Stimulated activated CD8-positive, alpha-beta memory T cell treated with anti-CD3 and anti-CD28 coated beads, Interleukin-4, amount 100 ng/mL, for 4 hours (primary cell): ENCODE measurements around the gene UQCRH.

Experiments
- DNase-seq, 2 donors: peaks; one replicate each; pipeline ENCODE4 v3.0.0-alpha.2; 2020; ENCODE audit warnings: low read depth in 2 of 2, low spot score in 1 of 2

Gene UQCRH

DNA sequence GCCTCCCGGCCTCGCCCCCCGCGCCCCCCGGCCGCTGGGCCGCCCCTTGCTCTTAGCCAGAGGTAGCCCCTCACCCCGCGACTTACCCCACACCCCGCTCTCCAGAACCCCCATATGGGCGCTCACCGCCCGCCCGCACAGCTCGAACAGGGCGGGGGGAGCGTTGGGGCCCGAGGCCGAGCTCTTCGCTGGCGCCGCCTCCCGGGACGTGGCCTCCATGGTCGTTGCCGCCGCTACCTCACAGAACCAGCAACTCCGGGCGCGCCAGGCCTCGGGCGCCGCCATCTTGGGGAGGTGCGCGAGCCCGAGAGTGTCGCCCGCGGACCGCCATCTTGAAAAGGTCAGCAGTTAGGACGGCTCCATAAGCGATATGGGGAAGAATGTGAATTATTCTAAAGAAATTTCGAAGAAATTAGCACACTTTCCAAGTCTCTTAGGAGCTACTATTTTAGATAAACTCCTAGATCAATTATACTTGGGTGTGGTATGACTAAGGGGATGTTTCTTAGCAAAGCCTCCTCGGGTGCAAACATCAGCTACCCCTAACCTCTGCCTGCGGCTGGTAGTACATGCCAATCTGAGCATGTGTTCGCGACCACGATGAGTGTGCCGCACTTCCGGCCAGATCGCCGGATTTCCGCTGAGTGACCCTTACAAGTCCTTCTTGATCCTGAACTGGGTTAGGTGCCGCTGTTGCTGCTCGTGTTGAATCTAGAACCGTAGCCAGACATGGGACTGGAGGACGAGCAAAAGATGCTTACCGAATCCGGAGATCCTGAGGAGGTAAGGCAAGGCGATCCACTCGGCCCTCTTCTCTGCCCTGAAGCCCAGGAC is at the start of gene UQCRH, which contains the start of gene LRRC41:
TSS of gene UQCRH (plus strand) at position 661 of the 834 bp plus-strand sequence. CDS start at position 730, 69 bp downstream.
TSS of gene LRRC41 (minus strand) at position 579 of the 834 bp plus-strand sequence. CDS start at position 285, 294 bp downstream.
- DNase-seq: peak; percentile 80 to 86

DNA sequence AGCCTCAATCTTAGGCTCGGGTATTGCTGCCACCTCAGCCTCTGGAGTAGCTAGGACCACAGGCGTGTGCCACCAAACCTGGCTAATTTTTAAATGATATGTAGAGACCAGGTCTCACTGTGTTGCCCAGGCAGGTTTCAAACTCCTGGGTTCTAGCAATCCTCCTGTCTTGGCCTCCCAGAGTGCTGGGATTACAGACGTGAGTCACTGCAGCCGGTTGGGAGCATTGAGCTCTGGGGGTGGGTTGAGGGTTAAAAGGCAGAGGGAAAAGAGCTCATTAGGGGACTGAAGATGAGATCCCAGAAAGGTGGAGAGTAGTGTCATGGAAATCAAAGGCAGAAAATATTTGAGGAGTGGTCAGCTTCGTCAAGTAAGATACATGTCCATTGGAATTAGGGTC is 48.8 kb upstream of the UQCRH start:
- no peak for DNase-seq

DNA sequence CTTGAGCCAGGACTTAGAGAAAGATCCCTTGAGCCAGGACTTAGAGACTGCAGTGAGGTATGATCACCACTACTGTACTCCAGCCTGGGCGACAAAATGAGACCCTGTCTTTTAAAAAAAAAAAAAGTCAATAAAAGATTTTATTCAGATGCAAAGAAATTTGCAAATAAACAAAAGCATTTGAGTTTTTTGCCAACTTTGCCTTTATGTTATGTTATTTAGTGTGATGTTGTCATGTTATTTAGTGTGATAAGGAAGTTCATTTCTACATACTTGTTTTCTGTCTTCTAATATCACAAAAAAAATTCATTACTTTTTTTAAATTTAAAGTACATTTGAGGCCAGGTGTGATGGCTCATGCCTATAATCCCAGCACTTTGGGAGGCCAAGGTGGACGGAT is 47.0 kb upstream of the UQCRH start:
- no peak for DNase-seq

DNA sequence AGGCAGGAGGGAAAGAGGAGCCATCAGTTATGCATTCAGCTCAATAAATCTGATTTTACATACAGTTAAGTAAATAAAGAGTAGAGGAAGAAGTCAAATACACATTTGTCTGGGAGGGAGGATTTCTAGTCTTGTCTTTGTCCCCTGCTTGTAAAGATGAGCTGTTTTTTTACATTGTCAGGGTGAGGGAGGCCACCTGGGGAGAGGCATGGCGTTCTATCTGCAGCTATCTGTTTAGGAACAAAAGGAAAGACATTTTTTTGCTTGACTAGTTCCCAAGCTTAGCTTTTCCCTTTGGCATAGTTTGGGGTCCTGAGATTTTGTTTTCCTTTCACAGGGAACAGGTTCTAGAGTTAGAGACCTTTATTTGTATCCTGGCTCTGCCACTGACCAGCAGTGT is 41.0 kb upstream of the UQCRH start:
- DNase-seq: no peak

DNA sequence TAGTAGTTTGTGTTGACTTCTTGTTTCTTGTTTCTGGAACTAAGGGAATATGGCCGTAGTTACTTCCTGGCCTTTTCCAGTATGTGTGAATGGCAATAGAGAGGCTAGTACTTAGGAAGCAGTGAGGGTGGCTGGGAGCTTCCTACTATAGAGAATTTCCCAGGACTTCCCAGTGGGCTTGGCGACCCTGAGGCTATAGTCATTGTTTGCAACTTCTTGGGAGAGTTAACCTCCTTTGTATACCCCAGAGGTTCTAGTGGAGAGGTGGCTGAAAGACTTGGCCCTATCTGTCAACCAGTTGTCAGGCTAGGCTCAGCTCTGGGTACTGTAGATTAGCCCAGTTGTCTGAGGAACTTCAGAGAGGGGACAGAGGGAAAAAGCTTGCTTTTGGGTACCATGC is 40.4 kb upstream of the UQCRH start:
- no peak for DNase-seq

DNA sequence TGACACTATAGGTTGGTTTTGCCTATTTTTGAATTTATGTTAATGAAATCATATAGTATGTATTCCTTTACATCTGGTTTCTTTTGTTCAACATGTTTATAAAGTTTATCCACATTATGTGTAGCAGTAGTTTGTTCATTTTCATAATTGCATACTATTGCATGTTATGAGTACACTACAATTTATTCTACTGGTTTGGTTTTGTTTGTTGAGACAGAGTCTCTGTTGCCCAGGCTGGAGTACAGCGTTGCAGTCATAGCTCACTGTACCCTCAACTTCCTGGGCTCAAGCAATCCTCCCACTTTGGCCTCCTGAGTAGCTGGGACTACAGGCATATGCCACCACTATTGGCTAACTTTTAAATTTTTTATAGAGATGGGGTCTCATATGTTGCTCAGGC is 34.9 kb upstream of the UQCRH start:
- no peak for DNase-seq

DNA sequence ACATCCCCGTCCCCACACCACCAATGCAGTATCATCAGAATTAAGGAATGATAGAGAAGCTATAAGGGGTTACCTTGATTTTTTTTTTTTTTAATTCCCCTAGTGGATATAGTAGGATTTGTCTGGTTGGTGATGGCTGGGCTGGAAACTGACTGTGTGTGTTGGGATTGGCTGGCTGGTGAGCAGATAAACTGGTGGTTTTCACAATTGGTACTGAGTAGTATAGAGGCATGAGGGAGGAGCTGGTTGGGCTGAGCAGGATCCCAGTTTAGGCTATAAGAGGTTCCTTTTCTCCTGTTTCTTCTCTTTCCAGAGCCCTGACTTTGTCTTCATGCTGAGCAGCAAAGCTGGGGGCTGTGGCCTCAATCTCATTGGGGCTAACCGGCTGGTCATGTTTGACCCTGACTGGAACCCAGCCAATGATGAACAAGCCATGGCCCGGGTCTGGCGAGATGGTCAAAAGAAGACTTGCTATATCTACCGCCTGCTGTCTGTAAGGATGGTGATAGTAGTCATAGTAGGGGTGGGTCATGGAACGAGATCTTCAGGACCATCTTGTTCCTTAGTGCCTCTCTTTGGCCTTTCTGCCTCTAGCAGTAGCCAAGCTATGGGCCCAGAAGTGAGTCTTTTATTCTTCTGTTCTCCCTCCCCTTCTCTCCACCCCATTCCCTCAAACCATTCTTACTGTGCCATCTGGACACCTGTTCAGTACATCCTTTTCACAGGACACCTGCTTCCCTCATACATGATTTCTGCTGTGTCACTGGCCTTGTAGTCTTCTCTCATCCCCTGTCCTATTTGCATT is 29.1 kb upstream of the UQCRH start:
- DNase-seq: no peak

DNA sequence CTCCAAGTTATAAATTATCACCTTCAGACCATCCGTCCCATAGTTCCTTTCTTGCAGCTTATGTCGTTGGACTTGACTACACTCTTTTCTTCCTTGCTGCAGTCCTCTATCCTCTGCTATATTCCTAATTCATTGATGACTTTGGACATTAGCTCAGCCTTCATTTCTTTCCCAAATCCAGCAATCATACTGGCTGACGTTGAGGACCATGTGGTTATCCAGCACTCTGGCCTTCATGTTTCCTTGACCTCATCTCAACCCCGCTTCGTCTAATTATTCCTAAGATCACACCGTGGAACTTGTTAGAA is 28.5 kb upstream of the UQCRH start:
- no peak for DNase-seq

DNA sequence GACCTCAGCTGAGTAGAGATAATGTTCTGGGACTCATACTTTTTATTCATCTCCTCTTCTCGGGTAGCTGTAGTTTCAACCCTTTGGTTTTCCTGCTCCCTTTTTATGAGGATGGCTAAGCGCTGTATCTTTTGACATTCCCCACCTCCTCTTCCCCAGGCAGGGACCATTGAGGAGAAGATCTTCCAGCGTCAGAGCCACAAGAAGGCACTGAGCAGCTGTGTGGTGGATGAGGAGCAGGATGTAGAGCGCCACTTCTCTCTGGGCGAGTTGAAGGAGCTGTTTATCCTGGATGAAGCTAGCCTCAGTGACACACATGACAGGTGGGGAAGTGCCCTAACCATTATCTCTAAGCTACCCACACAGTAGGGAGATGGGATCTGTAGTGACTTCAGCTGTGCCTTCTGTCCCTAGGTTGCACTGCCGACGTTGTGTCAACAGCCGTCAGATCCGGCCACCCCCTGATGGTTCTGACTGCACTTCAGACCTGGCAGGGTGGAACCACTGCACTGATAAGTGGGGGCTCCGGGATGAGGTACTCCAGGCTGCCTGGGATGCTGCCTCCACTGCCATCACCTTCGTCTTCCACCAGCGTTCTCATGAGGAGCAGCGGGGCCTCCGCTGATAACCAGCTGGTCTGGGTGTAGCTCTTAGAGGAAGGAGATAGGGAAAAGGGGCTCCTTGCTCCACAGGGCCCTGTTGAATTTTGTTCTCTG is 25.7 kb upstream of the UQCRH start:
- DNase-seq: no peak

DNA sequence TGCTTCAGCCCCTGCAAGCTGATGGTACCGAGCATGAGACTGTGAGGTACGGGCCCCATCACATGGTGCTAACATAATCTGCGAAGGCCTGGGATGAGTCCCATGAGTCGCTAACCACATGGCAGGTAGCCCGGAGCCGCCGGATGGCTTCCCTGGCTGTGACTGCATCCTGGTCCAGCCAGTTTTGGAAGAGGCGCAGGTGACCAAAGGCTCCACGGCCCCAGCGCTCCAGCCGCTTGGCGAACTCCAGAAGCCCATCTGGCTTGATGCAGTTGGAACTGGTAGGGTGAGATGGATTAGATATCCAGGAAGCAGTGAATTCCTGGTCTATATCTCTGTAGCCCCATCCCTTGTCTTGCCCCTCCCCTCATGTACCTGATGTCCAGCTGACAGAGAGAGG is 24.7 kb upstream of the UQCRH start:
- DNase-seq: no peak

DNA sequence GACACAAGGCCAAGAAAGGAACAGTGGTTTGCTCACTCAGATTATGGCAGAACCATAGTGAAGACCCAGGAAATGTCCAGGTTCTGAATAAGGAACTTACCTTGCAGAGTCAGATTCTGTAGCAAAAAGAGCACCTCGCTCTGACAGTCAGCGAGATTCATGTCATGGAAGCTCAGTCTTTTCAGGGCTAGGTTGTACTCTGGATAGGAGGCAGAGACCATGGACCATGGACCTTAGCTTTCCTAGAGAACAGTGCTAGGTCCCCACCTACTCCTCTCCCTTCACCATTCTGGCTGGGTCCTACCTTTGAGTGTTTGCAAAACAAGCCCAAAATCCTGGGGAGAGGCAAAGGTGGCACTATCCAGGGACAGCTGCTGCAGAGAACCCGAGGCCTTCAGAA is 23.4 kb upstream of the UQCRH start:
- no peak for DNase-seq

DNA sequence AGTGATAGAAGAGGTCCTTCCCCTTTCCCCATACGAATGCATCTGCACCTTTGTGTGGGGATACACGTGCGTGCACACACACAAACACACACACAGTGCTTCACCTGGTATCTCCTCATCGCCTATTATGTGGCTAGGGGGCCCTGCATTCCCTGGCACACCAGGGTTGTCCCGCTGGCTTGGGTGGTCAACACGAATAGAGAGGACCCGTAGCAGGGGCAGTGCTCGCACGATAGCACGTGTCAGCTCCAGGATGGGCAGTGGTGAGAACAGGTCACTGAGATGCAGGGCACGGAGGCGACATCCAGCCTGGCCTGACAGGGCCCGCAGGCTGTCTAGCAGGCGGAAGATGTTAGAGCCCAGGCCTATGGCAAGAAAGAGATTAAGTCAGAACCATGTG is 22.5 kb upstream of the UQCRH start:
- DNase-seq: no peak

DNA sequence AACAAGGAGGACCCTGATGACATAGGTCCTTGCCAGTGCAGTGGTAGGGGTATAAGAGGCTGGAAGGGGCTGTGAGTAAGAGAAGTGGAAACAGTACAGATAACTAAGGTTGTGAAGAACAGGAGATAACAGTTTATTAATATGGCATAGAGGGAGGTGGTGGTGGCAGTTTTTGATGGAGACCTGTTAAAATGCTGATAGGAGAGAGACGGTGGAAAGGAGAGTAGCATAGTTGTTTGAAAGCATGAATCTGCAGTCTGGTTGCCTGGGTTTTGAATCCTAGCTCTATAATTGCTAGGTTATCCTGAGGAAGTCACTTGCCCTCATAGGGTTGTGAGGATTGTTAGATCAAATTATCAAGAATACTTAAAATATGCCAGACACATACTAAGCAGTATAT is 19.4 kb upstream of the UQCRH start:
- no peak for DNase-seq

DNA sequence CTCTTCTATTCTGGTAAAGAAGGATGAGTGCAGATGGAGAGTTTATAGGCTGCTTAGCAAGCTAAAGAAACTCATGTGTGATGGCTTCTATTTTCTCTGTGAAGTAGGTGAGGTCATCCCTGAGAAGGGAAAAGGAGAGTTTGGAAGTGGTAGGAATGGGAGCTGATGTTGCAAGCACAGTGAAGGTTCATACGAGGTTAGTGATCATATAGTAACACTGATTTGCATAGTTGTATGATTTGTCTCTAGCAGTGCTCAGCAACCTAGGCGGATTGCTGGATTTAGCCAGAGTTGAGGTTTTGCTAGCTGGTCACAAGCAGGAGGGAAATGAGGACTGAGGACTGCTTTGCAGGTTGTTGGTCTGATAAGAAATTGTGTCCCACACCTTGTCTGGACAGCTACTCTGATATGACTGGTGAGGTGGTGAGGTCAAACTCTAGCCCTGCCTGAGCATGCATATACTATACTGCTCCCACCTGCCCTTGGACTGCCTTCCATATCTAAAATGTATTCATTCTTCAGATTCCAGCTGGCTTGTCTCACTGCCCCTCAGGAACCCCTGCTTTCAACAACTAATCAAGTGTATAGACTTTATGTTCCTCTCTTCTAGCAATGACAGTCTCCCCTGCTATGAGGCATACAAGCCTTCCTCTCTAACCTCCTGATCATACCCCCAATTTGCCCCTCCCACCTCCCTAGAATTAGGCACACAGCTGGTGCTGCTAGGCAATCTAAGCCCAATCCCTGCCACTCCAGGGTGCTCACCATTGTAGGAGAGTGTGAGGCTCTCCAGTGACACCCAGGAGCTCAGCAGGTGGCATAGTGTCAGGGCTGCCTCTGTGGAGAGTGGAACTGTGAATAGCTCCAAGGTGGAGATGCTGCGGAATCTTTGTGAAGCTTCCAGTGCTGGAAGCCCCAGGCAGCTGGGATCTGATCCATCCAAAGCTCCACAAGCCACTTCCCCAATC is 18.6 kb upstream of the UQCRH start:
- no peak for DNase-seq

DNA sequence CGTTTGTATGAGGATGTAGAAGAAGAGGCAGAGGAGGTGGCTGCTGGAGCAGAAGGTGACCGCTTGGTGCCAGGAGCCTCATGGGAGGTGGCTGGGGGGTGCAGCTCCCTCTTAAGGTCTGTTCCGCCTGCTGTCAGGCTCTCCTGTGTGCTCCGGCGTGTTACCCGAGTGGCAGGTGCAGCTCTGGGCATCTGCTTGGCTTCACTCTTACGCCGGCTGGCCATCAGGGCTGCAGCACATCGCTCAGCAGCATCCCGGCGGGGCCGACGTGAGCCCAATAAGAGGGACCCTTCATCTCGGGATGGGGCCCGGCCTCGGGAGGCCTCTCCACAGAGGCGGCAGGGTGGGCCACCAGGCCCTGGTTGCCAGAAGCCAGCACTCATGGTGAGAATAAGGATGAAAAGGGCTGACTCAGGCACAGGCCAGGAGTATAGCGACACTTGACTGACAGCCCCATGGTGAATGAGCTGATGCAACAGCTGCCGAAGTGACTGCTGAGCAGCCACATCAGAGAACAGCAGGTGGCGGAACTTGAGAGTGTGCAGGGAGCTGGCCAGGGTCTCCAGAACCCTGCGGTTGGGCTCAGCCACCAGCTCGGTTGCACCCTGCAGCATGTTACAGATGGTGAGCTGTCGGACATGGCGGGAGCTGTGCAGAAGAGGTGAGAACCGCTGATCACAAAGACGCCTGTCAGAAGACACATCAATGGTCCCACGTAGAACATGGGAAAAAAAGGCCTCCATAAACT is 17.6 kb upstream of the UQCRH start:
- DNase-seq: peak in 1 of 2 donors; percentile 18

DNA sequence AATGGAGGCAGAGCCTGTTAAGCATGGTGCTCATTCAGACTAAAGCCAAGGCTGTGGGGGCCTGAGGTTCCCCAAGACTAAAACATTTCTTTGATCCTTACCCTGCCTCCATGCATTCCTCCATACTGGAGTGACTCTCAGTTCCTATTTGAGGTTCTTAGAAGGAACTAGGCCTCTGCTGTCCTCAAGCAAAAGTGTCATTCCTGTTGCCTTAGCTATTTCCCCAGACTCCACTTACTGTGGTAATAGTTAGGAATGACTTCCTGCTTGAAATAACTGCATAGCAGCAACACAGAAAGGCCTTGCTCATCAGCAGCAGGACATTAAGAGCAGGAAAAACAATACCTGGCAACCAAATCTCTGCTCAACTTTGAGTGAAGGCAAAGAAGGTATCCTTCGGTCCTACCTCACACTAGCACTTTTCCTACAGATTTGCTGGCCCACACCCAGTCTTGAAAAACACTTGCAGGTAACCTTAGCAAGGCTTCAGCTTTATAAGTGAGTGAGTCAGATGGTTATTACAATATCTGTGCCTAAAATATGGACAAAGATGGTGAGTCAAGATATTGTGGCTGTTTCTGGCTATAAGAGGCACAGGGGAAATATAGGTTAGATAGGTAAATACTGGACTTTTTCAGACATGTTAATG is 14.9 kb upstream of the UQCRH start:
- DNase-seq: no peak

DNA sequence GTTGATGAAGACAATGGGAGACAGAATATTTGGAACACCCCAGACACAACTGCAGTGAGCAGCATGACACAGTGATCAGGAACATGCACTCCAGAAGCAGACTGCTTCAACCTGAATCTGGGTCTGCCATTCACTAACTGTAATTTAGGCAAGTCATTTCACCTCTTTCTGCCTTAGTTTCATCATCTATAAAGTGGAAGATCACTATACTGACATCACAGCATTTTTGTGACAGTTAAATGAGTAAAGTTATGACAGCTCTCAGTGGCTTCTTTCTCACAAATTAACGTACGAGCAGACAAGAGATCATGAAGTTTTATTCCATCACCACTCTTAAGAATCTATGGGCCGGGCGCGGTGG is 14.4 kb upstream of the UQCRH start:
- no peak for DNase-seq

DNA sequence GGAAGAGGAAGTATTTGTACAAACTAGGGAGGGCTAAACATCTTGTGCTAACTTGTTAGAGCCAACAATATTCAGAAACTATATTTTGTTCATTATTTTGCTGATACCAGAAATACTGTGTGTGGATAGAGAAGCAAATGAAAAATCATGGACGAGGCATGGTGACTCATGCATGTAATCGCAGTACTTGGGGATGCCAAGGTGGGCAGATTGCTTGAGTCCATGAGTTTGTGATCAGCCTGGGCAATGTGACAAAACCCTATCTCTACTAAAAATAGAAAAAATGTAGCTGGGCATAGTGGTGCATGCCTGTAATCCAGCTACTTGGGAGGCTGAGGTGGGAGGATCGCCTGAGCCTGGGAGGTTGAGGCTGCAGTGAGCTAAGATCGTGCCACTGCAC is 13.5 kb upstream of the UQCRH start:
- DNase-seq: no peak

DNA sequence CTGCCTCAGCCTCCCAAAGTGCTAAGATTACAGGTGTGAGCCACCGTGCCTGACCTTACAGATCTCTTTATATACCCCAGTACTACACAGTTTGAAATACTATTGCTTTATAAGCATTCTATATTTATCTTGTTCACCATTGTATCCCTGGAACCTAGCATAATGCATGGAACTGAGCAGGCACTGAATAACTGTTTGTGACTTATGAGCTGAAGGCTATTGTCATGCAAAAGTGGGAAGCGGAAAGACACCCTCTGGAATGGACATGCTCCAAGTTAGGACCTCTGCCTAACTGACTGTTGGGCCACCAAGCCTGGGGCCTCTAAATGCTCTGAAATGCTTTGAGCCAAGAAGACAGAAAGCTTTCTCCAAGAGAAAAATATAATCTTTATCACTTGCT is 8.2 kb upstream of the UQCRH start:
- no peak for DNase-seq

DNA sequence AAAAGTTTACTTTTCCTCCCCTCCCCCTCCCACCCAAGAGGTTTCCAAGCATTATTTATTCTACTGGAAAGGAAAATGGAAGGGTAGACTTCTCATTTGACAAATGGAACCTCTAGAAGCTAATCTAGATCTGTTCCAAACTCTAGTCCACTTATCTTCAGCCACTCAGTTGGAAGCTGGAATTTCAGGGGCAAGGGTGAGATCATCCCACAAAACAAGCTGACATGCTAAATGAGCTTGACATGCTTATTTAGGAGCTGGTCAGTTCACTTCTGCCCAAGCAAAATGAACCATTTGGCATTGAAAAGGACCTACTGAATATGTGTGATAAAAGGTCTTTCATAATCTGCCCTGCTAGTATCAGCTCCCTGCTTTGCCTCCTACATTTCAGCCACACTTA is 5.1 kb upstream of the UQCRH start:
- no peak for DNase-seq
